ENCODE data around the gene PFAS.
A peak's percentile ranks its signal among the peaks of the same experiment; 100 is the strongest.
"Not testable (repeated sequence)": the region's sequence is repeated elsewhere in the genome, so short reads cannot be mapped to it uniquely, and the experiment has no call there.

Gene PFAS

GRCh38 chr17:8237175-8237574, 11.9 kb upstream of the PFAS start:
- no peaks in the 10 kb centered on the region for H3K27me3 ChIP-seq
- H3K36me3 ChIP-seq: peaks cover 85% of the 10 kb centered on the region
- H3K4me3 ChIP-seq (ENCODE audit: low read depth in 1 of 2, low read length in 1 of 2): no peak overlapping the region

DNA sequence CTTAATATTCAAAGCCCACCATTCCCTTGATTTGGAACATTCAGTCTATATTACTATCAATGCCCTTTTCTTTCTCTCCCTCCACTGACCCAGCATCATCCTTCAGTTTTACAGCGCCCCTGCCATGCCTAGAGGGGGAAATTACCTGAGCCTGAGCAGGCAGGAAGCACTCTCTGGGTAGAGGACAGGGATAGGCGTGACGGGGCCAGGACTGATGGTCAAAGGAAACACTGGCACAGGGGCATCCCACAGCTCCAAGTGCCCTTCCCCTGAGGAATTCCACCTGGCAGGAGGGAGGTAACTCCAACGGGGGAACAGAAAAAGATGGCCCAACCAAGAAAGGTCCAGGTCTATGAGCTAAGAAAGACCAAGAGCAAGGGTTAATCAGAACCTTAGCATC, 11.2 kb upstream of the PFAS start:
- Histone ChIP-seq H3K27me3 (no peaks in the 10 kb centered on the region), H3K4me3 (ENCODE audit: low read depth in 1 of 2, low read length in 1 of 2) (no peak overlapping the region), H3K27ac (no peak overlapping the region), H3K9me3 (no peaks in the 10 kb centered on the region), H3K36me3 (peaks cover 78% of the 10 kb centered on the region), H3K4me1 (ENCODE audit: control insufficient read depth in 1 of 2, insufficient read depth in 1 of 2, low read depth in 1 of 2, low read length in 1 of 2) (no peaks in the 10 kb centered on the region)
- TF ChIP-seq CTCF (IDR thresholded peaks at IDR 0.05): no peak

More at GRCh38 chr17:8237175-8237574, 11.9 kb upstream of the PFAS start:
- Histone ChIP-seq H3K4me1 (ENCODE audit: control insufficient read depth in 1 of 2, insufficient read depth in 1 of 2, low read depth in 1 of 2, low read length in 1 of 2) (no peaks in the 10 kb centered on the region), H3K9me3 (no peaks in the 10 kb centered on the region), H3K27ac (no peak overlapping the region)
- TF ChIP-seq CTCF (IDR thresholded peaks at IDR 0.05): no peak

- Histone ChIP-seq H3K36me3 (peaks cover 23% of the 10 kb centered on the region), H3K4me1 (ENCODE audit: control insufficient read depth in 1 of 2, insufficient read depth in 1 of 2, low read depth in 1 of 2, low read length in 1 of 2) (peaks cover 16% of the 10 kb centered on the region in 2 experiments), H3K4me3 (ENCODE audit: low read depth in 1 of 2, low read length in 1 of 2) (no peak overlapping the region)
Observed at GRCh38 chr17:8243827-8244226, 5.3 kb upstream of the PFAS start.

GRCh38 chr17:8244768-8245167, 4.3 kb upstream of the PFAS start:
- no peak overlapping the region for H3K4me3 ChIP-seq (ENCODE audit: low read depth in 1 of 2, low read length in 1 of 2)
- no peak for TF ChIP-seq CTCF (IDR thresholded peaks at IDR 0.05)
- peaks cover 14% of the 10 kb centered on the region for H3K36me3 ChIP-seq
- H3K4me1 ChIP-seq (ENCODE audit: control insufficient read depth in 1 of 2, insufficient read depth in 1 of 2, low read depth in 1 of 2, low read length in 1 of 2): peaks cover 24 to 26% of the 10 kb centered on the region in 2 experiments
- no peaks in the 10 kb centered on the region for H3K9me3 ChIP-seq
- no peaks in the 10 kb centered on the region for H3K27me3 ChIP-seq
- H3K27ac ChIP-seq: no peak overlapping the region

More at GRCh38 chr17:8243827-8244226, 5.3 kb upstream of the PFAS start:
- Histone ChIP-seq H3K27ac (no peak overlapping the region), H3K27me3 (no peaks in the 10 kb centered on the region), H3K9me3 (no peaks in the 10 kb centered on the region)
- no peak for TF ChIP-seq CTCF (IDR thresholded peaks at IDR 0.05)

GRCh38 chr17:8249621-8250500, 772 bp downstream of the PFAS start:
- Histone ChIP-seq H3K4me1 (ENCODE audit: control insufficient read depth in 1 of 2, insufficient read depth in 1 of 2, low read depth in 1 of 2, low read length in 1 of 2) (peaks cover 24 to 27% of the 10 kb centered on the region in 2 experiments), H3K9me3 (no peaks in the 10 kb centered on the region), H3K36me3 (no peaks in the 10 kb centered on the region), H3K27me3 (no peaks in the 10 kb centered on the region), H3K4me3 (ENCODE audit: low read depth in 1 of 2, low read length in 1 of 2) (peak overlapping the region; percentile 70 to 76), H3K27ac (peak overlapping the region; percentile 100)
- no peak for TF ChIP-seq CTCF (IDR thresholded peaks at IDR 0.05)

GRCh38 chr17:8251411-8251810, 2.3 kb downstream of the PFAS start:
- not testable (repeated sequence) for H3K4me3 ChIP-seq (ENCODE audit: low read depth in 1 of 2, low read length in 1 of 2); H3K36me3 ChIP-seq; H3K27ac ChIP-seq; H3K9me3 ChIP-seq; H3K27me3 ChIP-seq
- H3K4me1 ChIP-seq (ENCODE audit: control insufficient read depth in 1 of 2, insufficient read depth in 1 of 2, low read depth in 1 of 2, low read length in 1 of 2): peaks cover 16 to 22% of the 10 kb centered on the region in 2 experiments

Data from neutrophil (primary cell).